Subcutaneous abdominal adipose tissue (tissue), 5 donors: ENCODE data around the gene OSBP.
A peak's percentile ranks its signal among the peaks of the same experiment; 100 is the strongest.
"Not testable (repeated sequence)": the region's sequence is repeated elsewhere in the genome, so short reads cannot be mapped to it uniquely, and the experiment has no call there.

Source experiments
- H3K27ac ChIP-seq: one replicate; pipeline ENCODE4 v1.7.0; 2013; ENCODE audit warnings: low read depth, mild to moderate bottlenecking, inconsistent platforms, low read length, moderate library complexity
- H3K27me3 ChIP-seq, 5 donors: one replicate each; pipeline ENCODE4 v1.7.0; 2013; ENCODE audit warnings: low read length in 5 of 5, inconsistent platforms in 1 of 5; ENCODE audit not compliant: control insufficient read depth in 5 of 5, insufficient read depth in 4 of 5
- H3K36me3 ChIP-seq, 5 donors: one replicate each; pipeline ENCODE4 v1.7.0; 2013; ENCODE audit warnings: low read length in 5 of 5; ENCODE audit not compliant: control insufficient read depth in 5 of 5, insufficient read depth in 5 of 5
- H3K4me1 ChIP-seq, 5 donors: one replicate each; pipeline ENCODE4 v1.7.0; 2013; ENCODE audit warnings: low read length in 5 of 5, mild to moderate bottlenecking in 3 of 5, moderate library complexity in 1 of 5; ENCODE audit not compliant: control insufficient read depth in 5 of 5, insufficient read depth in 5 of 5
- H3K4me3 ChIP-seq, 5 donors: one replicate each; pipeline ENCODE4 v1.7.0; 2013; ENCODE audit warnings: low read length in 5 of 5, low read depth in 1 of 5
- H3K9ac ChIP-seq, 5 donors: one replicate each; pipeline ENCODE4 v1.7.0; 2013; ENCODE audit warnings: low read length in 5 of 5, mild to moderate bottlenecking in 4 of 5, moderate library complexity in 3 of 5
- H3K9me3 ChIP-seq, 5 donors: one replicate each; pipeline ENCODE4 v1.7.0; 2013; ENCODE audit warnings: low read length in 5 of 5; ENCODE audit not compliant: control insufficient read depth in 5 of 5
- donor health status: healthy.
- donor health status: healthy.
- donor health status: healthy.
- donor health status: healthy.
- donor health status: healthy.

The OSBP gene

GRCh38 chr11:59629996-59630395, 14.4 kb upstream of the OSBP start:
- H3K36me3 ChIP-seq = peaks cover 0 to 20% (median 13%) of the 10 kb centered on the region in 5 donors
- no peak overlapping the region for H3K4me3 ChIP-seq
- no peak overlapping the region for H3K27ac ChIP-seq
- H3K9me3 ChIP-seq = no peaks in the 10 kb centered on the region
- H3K27me3 ChIP-seq = no peaks in the 10 kb centered on the region
- peaks cover 0 to 3% (median 0%) of the 10 kb centered on the region in 5 donors for H3K4me1 ChIP-seq
- no peak overlapping the region for H3K9ac ChIP-seq

- H3K4me1 ChIP-seq = not testable (repeated sequence)
Measured at GRCh38 chr11:59626969-59627368, 11.4 kb upstream of the OSBP start.

GRCh38 chr11:59625703-59626102, 10.1 kb upstream of the OSBP start:
- no peak overlapping the region for H3K4me3 ChIP-seq
- H3K27me3 ChIP-seq = no peaks in the 10 kb centered on the region
- peaks cover 0 to 11% (median 8%) of the 10 kb centered on the region in 5 donors for H3K36me3 ChIP-seq
- peaks cover 0 to 9% (median 4%) of the 10 kb centered on the region in 5 donors for H3K4me1 ChIP-seq
- H3K27ac ChIP-seq = no peak overlapping the region
- H3K9me3 ChIP-seq = no peaks in the 10 kb centered on the region
- no peak overlapping the region for H3K9ac ChIP-seq

More at GRCh38 chr11:59626969-59627368, 11.4 kb upstream of the OSBP start:
- H3K4me3 ChIP-seq, H3K27ac ChIP-seq, H3K9ac ChIP-seq, H3K9me3 ChIP-seq, H3K27me3 ChIP-seq: not testable (repeated sequence)
- H3K36me3 ChIP-seq = peaks cover 0 to 19% (median 13%) of the 10 kb centered on the region in 5 donors

- no peak overlapping the region for H3K4me3 ChIP-seq
- H3K27ac ChIP-seq = no peak overlapping the region
- no peaks in the 10 kb centered on the region for H3K27me3 ChIP-seq
- no peaks in the 10 kb centered on the region for H3K36me3 ChIP-seq
- no peak overlapping the region for H3K9ac ChIP-seq
- no peaks in the 10 kb centered on the region for H3K9me3 ChIP-seq
- H3K4me1 ChIP-seq = peaks cover 5 to 27% (median 26%) of the 10 kb centered on the region in 5 donors
Measured at GRCh38 chr11:59617876-59618275, 2.3 kb upstream of the OSBP start.

- H3K4me1 ChIP-seq = peaks cover 9 to 40% (median 39%) of the 10 kb centered on the region in 5 donors
- H3K9me3 ChIP-seq = no peaks in the 10 kb centered on the region
- peak overlapping the region; percentile 99 for H3K27ac ChIP-seq
- peak overlapping the region; percentile 53 to 80 (median 75) for H3K4me3 ChIP-seq
- H3K27me3 ChIP-seq = no peaks in the 10 kb centered on the region
- H3K36me3 ChIP-seq = no peaks in the 10 kb centered on the region
- H3K9ac ChIP-seq = peak overlapping the region; percentile 75 to 93 (median 83)
Measured at GRCh38 chr11:59616396-59616982, 915 bp upstream of the OSBP start.

- Histone ChIP-seq H3K27me3 (no peaks in the 10 kb centered on the region), H3K9me3 (no peaks in the 10 kb centered on the region), H3K36me3 (peaks cover 0 to 3% (median 2%) of the 10 kb centered on the region in 5 donors), H3K4me1 (peaks cover 9 to 47% (median 44%) of the 10 kb centered on the region in 5 donors), H3K4me3 (peak overlapping the region; percentile 84 to 97 (median 91)), H3K9ac (peak overlapping the region; percentile 43 to 95 (median 93)), H3K27ac (peak overlapping the region; percentile 99)
Measured at GRCh38 chr11:59615120-59615636, 396 bp downstream of the OSBP start.

- Histone ChIP-seq H3K4me3 (peak overlapping the region; percentile 84 to 97 (median 91)), H3K4me1 (peaks cover 9 to 47% (median 44%) of the 10 kb centered on the region in 5 donors), H3K9ac (peak overlapping the region; percentile 43 to 95 (median 93))
Measured at GRCh38 chr11:59614277-59615119, 1.1 kb downstream of the OSBP start.

GRCh38 chr11:59611570-59612565, 3.7 kb downstream of the OSBP start:
- Histone ChIP-seq H3K4me3 (no peak overlapping the region), H3K9ac (peak overlapping the region in 4 of 5 donors; percentile 21 to 35 (median 27)), H3K36me3 (peaks cover 22 to 34% (median 31%) of the 10 kb centered on the region in 5 donors), H3K27me3 (no peaks in the 10 kb centered on the region), H3K9me3 (no peaks in the 10 kb centered on the region), H3K4me1 (peaks cover 9 to 47% (median 44%) of the 10 kb centered on the region in 5 donors), H3K27ac (peak overlapping the region; percentile 51)

More at GRCh38 chr11:59614277-59615119, 1.1 kb downstream of the OSBP start:
- H3K27me3 ChIP-seq = no peaks in the 10 kb centered on the region
- H3K9me3 ChIP-seq = no peaks in the 10 kb centered on the region
- peaks cover 0 to 10% (median 7%) of the 10 kb centered on the region in 5 donors for H3K36me3 ChIP-seq
- peak overlapping the region; percentile 71 for H3K27ac ChIP-seq

GRCh38 chr11:59610289-59610688, 5.3 kb downstream of the OSBP start:
- H3K4me3 ChIP-seq = no peak overlapping the region
- no peaks in the 10 kb centered on the region for H3K27me3 ChIP-seq
- no peaks in the 10 kb centered on the region for H3K9me3 ChIP-seq
- H3K9ac ChIP-seq = no peak overlapping the region
- H3K36me3 ChIP-seq = peaks cover 35 to 50% (median 47%) of the 10 kb centered on the region in 5 donors
- peaks cover 4 to 42% (median 39%) of the 10 kb centered on the region in 5 donors for H3K4me1 ChIP-seq
- H3K27ac ChIP-seq = no peak overlapping the region
